ENCODE measurements around the gene RBBP8NL. TPM values are rescaled to one million over a fixed set of nuclear protein-coding genes. Genes with fewer than 3 reads are reported as not detected.

RBBP8NL gene
- total RNA-seq, 1 experiment from 2014 or later: 0.28 TPM

- Histone ChIP-seq H3T11ph (ENCODE audit: low read length) (no peak overlapping the region), H3K27me3 (ENCODE audit: insufficient read depth, low read length) (no peaks in the 10 kb centered on the region), H2BK5ac (ENCODE audit: insufficient read length, low read length) (no peak overlapping the region), H3K23ac (ENCODE audit: insufficient read length, low read depth, low read length) (no peak overlapping the region), H2AK5ac (ENCODE audit: insufficient read length, low read length) (no peak overlapping the region), H3K18ac (ENCODE audit: insufficient read length, low read depth, low read length) (peak overlapping the region; percentile 13), H3K9ac (ENCODE audit: extremely low read depth, insufficient read length, low read length) (no peak overlapping the region), H2BK12ac (ENCODE audit: insufficient read length, low read depth, low read length) (no peak overlapping the region), H3K56ac (ENCODE audit: insufficient read length, low read depth, low read length) (no peak overlapping the region), H2BK15ac (ENCODE audit: low read depth, low read length) (no peak overlapping the region), H3K79me1 (ENCODE audit: insufficient read depth, low read depth, low read length, poor library complexity, severe bottlenecking) (peaks cover 3% of the 10 kb centered on the region), H3K14ac (ENCODE audit: insufficient read depth, low read length) (no peak overlapping the region; the same call in 1 of the 2 replicates), H3K79me2 (ENCODE audit: insufficient read depth, low read length) (peaks cover 6% of the 10 kb centered on the region; the same call in 1 of the 2 replicates), H2BK120ac (ENCODE audit: low read depth, low read length, poor library complexity, severe bottlenecking) (no peak overlapping the region), H3K4me1 (ENCODE audit: insufficient read depth, low read length) (peaks cover 9% of the 10 kb centered on the region; the same call in 1 of the 2 replicates), H4K5ac (ENCODE audit: insufficient read length, low read depth, low read length) (no peak overlapping the region), H4K8ac (replicated peaks; ENCODE audit: insufficient read length, low read depth, low read length) (no peak overlapping the region), H2BK20ac (ENCODE audit: low read depth, low read length, poor library complexity, severe bottlenecking) (no peak overlapping the region), H3K23me2 (ENCODE audit: insufficient read length, low read depth, low read length, poor library complexity, severe bottlenecking) (peaks cover 20% of the 10 kb centered on the region), H2AFZ (ENCODE audit: low read length) (no peak overlapping the region), H3K9me3 (ENCODE audit: control insufficient read depth, low read depth, low read length) (no peaks in the 10 kb centered on the region), H3K4ac (ENCODE audit: low read depth, low read length) (no peak overlapping the region; the same call in 1 of the 2 replicates), H4K91ac (ENCODE audit: insufficient read length, low read depth, low read length) (peak overlapping the region; percentile 46), H3K27ac (ENCODE audit: insufficient read length, low read depth, low read length) (no peak overlapping the region), H4K20me1 (ENCODE audit: control insufficient read depth, insufficient read depth, insufficient read length) (no peaks in the 10 kb centered on the region), H3K4me2 (ENCODE audit: insufficient read depth, insufficient read length, low read length) (peak overlapping the region; percentile 58)
- Mint-ChIP-seq H3K36me3 (ENCODE audit: insufficient read depth in 1 of 3, low read depth in 3 of 3) (peaks cover 0 to 2% (median 1%) of the 10 kb centered on the region in 3 experiments; a peak in 1 of 7 replicates), H3K4me1 (peaks cover 35 to 58% of the 10 kb centered on the region in 2 experiments), H3K27me3 (ENCODE audit: low read depth) (no peaks in the 10 kb centered on the region; the same call in 1 of the 2 replicates), H3K9me3 (no peaks in the 10 kb centered on the region), H3K27ac (peak overlapping the region; percentile 28 to 82 (median 80); a peak in 5 of 7 replicates), H3K4me3 (peak overlapping the region; percentile 63 to 74; a peak in 4 of 5 replicates)
- DNase-seq: peak; percentile 38
- WGBS (ENCODE audit: extremely low coverage, insufficient read length, low lambda C conversion rate): no CpG with 5 or more reads among the region's 27 CpGs
- no peak for TF ChIP-seq CTCF (conservative IDR thresholded peaks at IDR 0.05)
Measured at GRCh38 chr20:62364911-62365736, 62.2 kb downstream of the RBBP8NL start.

All from H9 (cell line).